HG03039 (cell line): ENCODE data around the gene AK8.

Source experiments
- ATAC-seq: cut with Tn5 transposase; IDR thresholded peaks from one replicate; pipeline ENCODE4 v1.9.1; 2021; ENCODE audit warnings: mild to moderate bottlenecking, moderate library complexity; ENCODE audit not compliant: unreplicated experiment

The AK8 gene

GRCh38 chr9:132800038-132800648, 77.9 kb downstream of the AK8 start:
- ATAC-seq = no peak

DNA sequence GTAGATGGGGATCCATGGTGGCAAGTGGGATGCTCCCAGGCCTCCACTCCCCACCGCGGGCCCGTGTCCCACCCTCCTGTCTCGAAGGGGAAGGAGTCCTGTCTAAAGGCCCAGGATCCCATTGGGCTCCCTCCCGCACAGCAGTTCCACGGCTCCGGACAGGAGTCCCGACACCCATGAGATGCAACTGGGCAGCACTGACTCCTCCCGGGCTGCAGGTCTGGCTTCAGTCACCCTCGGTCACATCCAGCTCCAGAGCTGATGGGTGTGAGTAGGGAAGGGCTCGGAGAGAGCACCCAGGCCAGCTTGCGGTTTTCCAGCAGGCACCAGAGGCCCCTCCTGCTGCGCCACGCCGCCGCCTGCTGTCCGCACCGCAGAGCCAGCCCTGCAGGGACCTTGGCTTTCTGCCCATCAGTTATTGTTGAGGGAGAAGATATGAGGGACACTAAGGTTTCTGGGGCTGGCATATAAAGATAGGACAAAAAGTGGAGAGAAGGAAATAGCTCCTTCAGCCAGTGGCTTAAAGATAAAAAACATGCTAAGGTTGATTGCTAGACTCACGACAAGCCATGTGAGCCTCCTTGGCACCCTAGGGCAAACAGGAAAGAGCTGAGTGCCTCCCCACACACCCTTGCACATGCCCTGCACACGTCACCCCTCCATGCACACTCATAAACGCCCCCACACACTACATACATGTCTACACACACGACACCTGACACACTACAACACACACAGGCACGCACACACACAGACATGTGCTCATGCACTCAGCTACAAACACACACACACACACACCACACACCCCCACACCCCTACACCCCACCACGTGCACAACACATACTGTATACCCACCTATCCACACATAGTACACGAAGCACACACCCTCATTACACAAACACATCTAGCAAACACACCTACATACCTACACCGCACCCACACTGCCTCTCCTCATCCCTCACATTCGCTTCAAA, 79.0 kb downstream of the AK8 start:
- no peak for ATAC-seq

- ATAC-seq = no peak
These were observed 80.0 kb downstream of the AK8 start for GRCh38 chr9:132797861-132798659.

DNA sequence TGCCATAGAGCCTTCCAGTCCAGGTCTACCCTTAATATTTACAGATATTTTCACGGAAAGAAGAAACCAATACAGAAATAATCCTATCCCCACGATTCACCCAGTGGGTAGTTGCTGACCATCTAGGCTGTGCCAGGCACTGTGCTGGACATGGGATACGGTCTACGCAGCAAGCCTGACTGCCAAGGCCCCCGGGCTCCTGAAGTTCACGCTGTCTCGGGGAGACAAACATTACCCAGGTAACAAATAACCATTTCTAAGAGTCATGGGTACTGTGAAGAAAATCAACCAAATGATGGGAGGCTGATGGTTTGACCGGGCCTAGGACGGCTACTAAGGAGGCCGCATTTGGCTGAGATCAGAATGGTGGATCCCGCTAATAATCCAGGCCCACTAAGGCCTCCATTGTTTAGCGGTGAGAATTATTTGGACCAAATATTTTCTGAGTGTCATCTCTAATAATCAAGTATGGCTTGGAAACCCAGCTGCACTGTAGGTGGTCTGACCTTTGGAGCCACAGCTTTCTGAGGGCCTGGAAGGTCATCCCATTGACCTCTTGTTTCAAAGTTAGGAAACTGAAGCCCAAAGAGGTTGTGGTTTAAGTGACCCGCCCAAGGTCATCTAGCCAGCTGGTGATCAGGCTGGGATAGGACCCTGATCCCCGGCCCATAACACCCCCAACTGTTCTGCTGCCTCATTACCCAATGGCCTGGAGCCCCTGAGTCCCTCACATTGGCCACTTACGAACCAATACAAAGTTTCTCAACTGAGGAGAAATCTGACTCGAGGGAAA, 82.4 kb downstream of the AK8 start:
- no peak for ATAC-seq

DNA sequence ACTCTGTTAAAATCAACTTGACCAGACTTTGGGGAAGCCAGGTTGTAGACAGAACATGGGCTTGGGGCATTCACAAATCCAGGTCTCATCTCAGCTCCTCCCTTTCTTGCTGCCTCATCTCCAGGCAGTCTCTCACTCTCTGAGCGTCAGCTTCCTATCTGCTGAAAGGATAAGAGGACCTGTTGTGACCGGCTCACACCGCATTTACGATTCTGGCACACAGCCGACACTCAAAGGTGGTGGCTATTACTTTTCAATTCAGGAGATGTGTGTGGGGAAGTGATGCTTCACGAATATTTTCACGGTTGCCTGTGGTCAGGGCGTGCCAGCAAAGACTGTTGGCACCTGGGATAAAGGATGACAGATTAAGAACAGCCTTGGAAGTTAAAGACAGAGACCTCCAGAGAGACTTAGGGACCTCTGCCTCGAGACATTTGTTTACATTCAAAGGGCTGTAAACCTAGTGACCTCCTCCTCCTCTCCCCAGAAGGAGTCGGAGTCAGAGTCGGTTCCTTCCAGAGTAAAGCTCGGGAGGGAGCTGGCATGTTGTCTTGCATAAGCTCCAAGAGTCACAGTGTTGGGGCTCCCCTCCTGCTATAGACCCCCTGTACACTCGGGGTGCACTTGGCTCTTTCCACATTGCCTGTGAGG, 83.2 kb downstream of the AK8 start:
- no peak for ATAC-seq

- no peak for ATAC-seq
These were observed 84.2 kb downstream of the AK8 start for GRCh38 chr9:132793606-132794580.

DNA sequence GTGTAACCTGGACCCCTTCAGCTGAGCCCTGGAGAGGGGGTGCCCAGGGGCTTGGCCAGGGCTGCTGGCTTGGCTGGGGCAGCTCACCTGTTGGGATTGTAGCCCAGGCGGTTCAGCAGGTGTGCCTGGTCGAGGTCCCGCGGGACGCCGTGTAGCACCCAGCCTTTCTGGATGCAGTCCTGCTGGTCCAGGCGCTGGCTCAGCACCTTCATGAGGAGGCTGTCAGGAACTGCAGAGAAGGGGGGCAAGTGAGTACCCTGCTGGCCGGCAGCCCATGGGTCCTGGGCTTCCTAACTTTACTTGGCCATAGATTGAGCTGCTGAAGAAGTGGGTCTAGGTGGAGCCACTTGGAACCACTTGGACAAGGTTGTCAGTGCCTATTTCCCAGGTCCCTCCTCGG, 85.5 kb downstream of the AK8 start:
- no peak for ATAC-seq

- ATAC-seq = no peak
These were observed 86.3 kb downstream of the AK8 start for GRCh38 chr9:132791699-132792240.

DNA sequence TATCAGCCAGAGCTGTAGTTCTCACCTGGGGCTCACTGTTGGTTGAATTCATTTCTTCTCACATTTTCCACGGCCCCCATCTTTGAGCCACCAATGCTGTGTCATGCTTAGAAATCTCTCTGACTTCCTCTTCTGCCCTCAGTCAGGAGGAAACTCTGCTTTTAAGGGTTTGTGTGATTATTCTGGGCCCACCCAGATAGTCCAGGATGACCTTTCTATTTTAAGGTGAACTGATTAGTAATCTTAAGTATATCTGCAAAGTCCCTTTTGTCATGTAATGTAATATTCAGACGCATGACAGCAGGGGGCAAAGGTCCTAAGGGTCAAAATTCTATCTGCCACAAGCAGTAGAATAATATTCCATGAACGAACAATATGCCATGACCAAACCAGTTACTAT, 88.4 kb downstream of the AK8 start:
- no peak for ATAC-seq

- no peak for ATAC-seq
These were observed 89.7 kb downstream of the AK8 start for GRCh38 chr9:132788378-132788777.

- ATAC-seq = no peak
These were observed 90.3 kb downstream of the AK8 start for GRCh38 chr9:132787748-132788159.

DNA sequence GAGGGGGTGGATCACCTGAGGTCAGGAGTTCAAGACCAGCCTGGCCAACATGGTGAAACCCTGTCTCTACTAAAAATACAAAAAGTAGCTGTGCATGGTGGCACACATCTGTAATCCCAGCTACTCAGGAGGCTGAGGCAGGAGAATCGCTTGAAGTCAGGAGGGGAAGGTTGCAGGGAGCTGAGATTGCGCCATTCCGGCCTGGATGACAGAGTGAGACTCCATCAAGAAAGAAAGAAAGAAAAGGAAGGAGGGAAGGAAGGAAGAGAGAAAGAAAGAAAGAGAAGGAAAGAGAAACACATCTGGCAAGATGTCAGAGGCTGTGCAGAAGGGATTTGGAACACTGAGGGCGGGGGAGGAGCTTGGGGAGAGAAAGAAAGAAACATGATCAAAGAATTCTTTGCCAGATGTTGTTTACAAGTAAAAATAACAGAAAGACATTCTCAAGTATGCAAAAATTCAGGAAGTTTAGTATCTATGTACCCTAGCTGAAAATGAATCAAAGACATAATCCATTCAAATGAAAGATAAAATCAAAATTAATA, 93.7 kb downstream of the AK8 start:
- no peak for ATAC-seq

GRCh38 chr9:132783006-132783405, 95.1 kb downstream of the AK8 start:
- no peak for ATAC-seq

DNA sequence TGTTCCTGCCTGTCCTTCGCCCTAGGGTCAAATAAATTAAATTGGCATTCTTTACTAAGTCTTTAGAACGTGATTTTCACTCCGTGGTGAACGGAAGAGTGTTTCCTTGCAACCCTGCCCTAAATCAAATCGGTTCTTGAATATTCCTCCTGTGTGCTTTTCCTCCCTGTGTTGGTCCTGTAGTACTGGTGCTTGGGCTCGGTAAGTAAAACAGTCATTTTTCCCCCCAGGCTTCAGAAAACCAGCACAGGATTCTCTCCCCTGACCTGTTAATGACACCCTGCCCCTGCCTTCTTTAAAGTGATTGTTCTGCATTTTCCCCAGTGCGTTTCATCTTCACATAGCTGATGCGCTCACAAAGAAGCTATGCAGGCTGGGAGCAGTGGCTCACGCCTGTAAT, 96.0 kb downstream of the AK8 start:
- ATAC-seq = no peak

DNA sequence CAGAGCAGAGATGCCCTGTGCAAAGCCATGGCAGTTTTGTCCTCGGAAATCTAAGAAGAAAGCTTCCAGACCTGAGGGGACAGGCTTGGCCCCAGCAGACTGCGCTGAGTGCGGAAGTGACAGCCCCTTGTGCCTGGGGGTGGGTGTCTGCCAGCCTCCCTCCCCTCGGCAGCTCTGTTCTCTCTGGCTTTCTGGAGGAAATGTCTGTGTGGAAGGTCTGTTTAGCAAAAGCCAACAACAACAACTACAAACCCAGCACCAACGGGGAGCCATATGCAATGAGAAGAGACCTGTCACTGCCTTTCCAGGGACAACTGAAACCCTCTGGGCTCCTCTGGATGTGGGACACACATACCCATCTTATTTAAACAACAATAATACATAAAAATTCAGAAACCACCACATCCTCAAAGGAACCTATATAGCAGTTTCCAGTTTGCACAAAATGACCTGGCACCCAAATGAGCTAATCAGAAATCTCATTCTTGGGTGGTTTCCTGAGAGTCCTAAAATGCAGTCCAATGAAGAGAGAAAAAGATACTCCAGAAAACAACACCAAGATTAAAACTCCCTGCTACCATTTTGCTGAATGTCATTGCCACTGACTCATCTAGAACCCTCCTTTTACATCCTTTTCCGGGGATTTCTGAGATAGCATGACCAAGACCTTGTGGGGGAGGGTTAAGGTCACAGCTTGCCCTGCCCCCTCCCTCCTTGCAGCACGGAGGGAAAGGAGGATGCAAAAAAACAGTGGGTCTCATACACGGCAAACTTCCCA, 97.7 kb downstream of the AK8 start:
- no peak for ATAC-seq

DNA sequence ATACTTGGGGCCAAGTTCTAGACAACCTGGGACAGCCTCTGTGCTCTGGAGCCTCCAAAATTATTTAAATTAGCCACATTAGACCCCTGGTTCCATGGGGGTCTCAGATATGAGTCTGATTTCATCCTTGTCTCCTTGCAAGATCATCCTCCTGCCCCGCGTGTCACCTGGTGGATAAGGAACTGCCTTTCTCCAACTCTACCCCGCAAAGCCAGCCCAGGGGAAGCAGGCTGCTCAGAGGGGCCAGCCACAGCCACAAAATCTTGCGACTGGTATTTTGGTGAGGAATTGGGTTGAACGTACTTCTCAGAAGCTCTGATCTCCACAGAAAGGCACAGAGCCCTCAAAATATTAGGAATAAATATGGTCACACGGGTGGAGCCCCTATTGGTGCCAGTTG, 101.2 kb downstream of the AK8 start:
- ATAC-seq = no peak

DNA sequence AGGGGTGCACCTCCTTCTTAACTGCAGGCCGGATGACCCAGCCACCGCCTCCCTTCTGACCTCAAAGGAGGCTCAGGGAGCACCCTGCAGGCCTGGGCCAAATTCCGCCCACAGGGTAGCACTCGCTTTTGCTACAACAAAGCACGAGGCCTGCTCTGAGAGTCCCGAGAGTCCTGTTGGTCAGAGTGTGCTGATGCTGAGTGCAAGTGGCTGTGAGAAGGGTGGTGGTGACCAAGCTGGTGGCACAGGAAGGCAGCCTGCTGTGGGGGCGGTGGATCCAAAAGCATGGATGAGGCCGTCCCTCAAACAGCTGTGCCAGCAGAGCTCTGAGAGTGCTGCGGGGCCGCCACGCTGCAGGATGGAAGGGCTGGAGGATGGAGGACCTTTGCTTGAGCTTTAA, 101.8 kb downstream of the AK8 start:
- ATAC-seq = no peak

GRCh38 chr9:132775720-132776119, 102.4 kb downstream of the AK8 start:
- no peak for ATAC-seq
